ENCODE data around the gene TMEM9. TPM values are rescaled to one million over a fixed set of nuclear protein-coding genes. Genes with fewer than 3 reads are reported as not detected.
A peak's percentile ranks its signal among the peaks of the same experiment; 100 is the strongest.

TMEM9 gene
- total RNA-seq, 3 donors from 2014 or later (not counting 1 experiment from before 2014, with no cell fraction given) = 16.2 to 18.1 (median 16.9) TPM

DNA sequence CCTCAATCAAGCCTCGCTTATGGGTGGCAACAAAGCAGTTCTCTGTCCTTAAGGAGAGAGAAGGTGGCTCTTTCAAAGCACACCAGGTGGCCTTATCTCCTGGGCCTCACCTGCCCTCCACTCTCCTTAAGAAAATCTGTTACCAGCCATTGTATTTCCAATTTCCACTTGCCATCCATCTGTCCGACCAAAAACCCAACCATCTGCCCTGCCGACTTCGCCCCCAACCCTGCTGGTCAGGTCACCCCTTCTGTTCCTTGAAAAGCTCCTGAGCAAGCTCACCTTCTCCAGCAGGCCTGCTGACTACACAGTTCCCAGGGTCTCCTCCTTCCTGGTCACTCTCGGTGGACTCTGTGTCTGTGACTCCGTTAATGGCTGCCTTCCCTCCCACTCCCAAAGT, 35.7 kb upstream of the TMEM9 start:
- H3K9me3 Mint-ChIP-seq = no peaks in the 10 kb centered on the region
- ATAC-seq = no peak

DNA sequence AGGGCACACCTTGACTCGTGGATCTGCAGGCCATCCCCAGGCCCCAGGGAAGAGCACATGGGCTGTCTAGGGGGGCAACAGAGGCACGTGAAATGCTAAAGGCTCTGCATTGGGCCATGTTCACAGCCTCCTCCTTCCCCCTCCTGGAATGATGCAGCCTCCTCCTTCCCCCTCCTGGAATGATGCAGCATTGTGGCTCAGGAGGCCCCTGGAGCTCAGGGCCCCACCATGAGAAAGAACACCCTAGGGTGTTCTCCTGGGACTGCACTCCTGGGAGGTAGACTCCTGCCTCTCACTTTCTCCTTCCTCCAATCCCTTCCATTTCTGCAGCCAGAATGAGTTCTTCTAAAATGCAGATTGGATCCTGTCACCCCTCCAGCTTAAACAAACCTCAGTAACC, 34.8 kb upstream of the TMEM9 start:
- Histone ChIP-seq H3K4me3 (ENCODE audit: low read length) (no peak overlapping the region), H3K9me3 (ENCODE audit: control insufficient read depth, insufficient read depth, low read length) (no peaks in the 10 kb centered on the region), H3K27me3 (ENCODE audit: control insufficient read depth, insufficient read depth, low read length) (no peaks in the 10 kb centered on the region), H3K4me1 (ENCODE audit: control insufficient read depth, insufficient read depth, low read length) (no peaks in the 10 kb centered on the region), H3K36me3 (ENCODE audit: control insufficient read depth, insufficient read depth, low read length) (no peaks in the 10 kb centered on the region), H3K27ac (ENCODE audit: low read length) (no peak overlapping the region)
- Mint-ChIP-seq H3K9me3 (no peaks in the 10 kb centered on the region), H3K27me3 (ENCODE audit: low read depth in 2 of 2) (peaks cover 7 to 17% of the 10 kb centered on the region in 2 donors), H3K36me3 (no peaks in the 10 kb centered on the region), H3K4me1 (no peaks in the 10 kb centered on the region), H3K4me3 (no peak overlapping the region), H3K27ac (no peak overlapping the region)
- no peak for ATAC-seq
- intact Hi-C loops (cut with micrococcal nuclease) = no loop called here
- DNase-seq = no peak
- TF ChIP-seq, protein P1, sequence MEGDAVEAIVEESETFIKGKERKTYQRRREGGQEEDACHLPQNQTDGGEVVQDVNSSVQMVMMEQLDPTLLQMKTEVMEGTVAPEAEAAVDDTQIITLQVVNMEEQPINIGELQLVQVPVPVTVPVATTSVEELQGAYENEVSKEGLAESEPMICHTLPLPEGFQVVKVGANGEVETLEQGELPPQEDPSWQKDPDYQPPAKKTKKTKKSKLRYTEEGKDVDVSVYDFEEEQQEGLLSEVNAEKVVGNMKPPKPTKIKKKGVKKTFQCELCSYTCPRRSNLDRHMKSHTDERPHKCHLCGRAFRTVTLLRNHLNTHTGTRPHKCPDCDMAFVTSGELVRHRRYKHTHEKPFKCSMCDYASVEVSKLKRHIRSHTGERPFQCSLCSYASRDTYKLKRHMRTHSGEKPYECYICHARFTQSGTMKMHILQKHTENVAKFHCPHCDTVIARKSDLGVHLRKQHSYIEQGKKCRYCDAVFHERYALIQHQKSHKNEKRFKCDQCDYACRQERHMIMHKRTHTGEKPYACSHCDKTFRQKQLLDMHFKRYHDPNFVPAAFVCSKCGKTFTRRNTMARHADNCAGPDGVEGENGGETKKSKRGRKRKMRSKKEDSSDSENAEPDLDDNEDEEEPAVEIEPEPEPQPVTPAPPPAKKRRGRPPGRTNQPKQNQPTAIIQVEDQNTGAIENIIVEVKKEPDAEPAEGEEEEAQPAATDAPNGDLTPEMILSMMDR (IDR thresholded peaks at IDR 0.05) = no peak
- 64% methylated on average over 2 of the region's 2 CpGs for WGBS (ENCODE audit: insufficient coverage)

More for the DNA sequence above, 35.7 kb upstream of the TMEM9 start:
- Mint-ChIP-seq H3K4me3 (no peak overlapping the region), H3K36me3 (no peaks in the 10 kb centered on the region), H3K4me1 (no peaks in the 10 kb centered on the region), H3K27ac (no peak overlapping the region), H3K27me3 (ENCODE audit: low read depth in 2 of 2) (peaks cover 7 to 13% of the 10 kb centered on the region in 2 donors)
- Histone ChIP-seq H3K9me3 (ENCODE audit: control insufficient read depth, insufficient read depth, low read length) (no peaks in the 10 kb centered on the region), H3K27me3 (ENCODE audit: control insufficient read depth, insufficient read depth, low read length) (no peaks in the 10 kb centered on the region), H3K36me3 (ENCODE audit: control insufficient read depth, insufficient read depth, low read length) (no peaks in the 10 kb centered on the region), H3K4me3 (ENCODE audit: low read length) (no peak overlapping the region), H3K27ac (ENCODE audit: low read length) (no peak overlapping the region), H3K4me1 (ENCODE audit: control insufficient read depth, insufficient read depth, low read length) (no peaks in the 10 kb centered on the region)
- no peak for DNase-seq
- 78% methylated on average over 6 of the region's 6 CpGs for WGBS (ENCODE audit: insufficient coverage)
- intact Hi-C loops (cut with micrococcal nuclease) = no loop called here
- TF ChIP-seq, protein P1 (IDR thresholded peaks at IDR 0.05) = no peak

DNA sequence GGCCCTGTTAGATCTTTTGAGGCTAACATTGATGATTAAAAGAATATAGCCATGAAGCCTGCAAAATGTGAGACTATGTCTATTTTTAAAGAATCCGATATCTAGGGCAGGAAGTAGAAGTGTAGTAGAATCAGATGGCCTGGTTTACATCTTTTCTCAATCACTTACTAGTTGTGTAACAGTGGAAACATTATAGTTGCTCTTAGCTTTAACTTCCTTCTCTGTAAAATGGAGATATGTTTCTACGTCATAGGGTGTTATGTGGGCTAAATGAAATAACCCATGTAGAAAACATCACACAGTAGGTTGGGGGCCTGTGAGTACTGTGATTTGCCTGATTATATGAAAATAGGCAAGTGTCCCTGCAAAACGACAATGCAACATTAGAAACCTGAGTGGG, 31.9 kb upstream of the TMEM9 start:
- Histone ChIP-seq H3K9me3 (ENCODE audit: control insufficient read depth, insufficient read depth, low read length) (no peaks in the 10 kb centered on the region), H3K4me3 (ENCODE audit: low read length) (no peak overlapping the region), H3K36me3 (ENCODE audit: control insufficient read depth, insufficient read depth, low read length) (no peaks in the 10 kb centered on the region), H3K27me3 (ENCODE audit: control insufficient read depth, insufficient read depth, low read length) (no peaks in the 10 kb centered on the region), H3K27ac (ENCODE audit: low read length) (no peak overlapping the region), H3K4me1 (ENCODE audit: control insufficient read depth, insufficient read depth, low read length) (no peaks in the 10 kb centered on the region)
- Mint-ChIP-seq H3K27ac (no peak overlapping the region), H3K36me3 (no peaks in the 10 kb centered on the region), H3K4me1 (no peaks in the 10 kb centered on the region), H3K4me3 (no peak overlapping the region), H3K27me3 (ENCODE audit: low read depth in 2 of 2) (peaks cover 7 to 23% of the 10 kb centered on the region in 2 donors), H3K9me3 (no peaks in the 10 kb centered on the region)
- WGBS (ENCODE audit: insufficient coverage) = 58% methylated on average over 2 of the region's 3 CpGs
- ATAC-seq (peak in 1 of 3 donors; percentile 57), DNase-seq (no peak)
- TF ChIP-seq, protein P1 (IDR thresholded peaks at IDR 0.05) = no peak
- intact Hi-C loops (cut with micrococcal nuclease) = no loop called here

DNA sequence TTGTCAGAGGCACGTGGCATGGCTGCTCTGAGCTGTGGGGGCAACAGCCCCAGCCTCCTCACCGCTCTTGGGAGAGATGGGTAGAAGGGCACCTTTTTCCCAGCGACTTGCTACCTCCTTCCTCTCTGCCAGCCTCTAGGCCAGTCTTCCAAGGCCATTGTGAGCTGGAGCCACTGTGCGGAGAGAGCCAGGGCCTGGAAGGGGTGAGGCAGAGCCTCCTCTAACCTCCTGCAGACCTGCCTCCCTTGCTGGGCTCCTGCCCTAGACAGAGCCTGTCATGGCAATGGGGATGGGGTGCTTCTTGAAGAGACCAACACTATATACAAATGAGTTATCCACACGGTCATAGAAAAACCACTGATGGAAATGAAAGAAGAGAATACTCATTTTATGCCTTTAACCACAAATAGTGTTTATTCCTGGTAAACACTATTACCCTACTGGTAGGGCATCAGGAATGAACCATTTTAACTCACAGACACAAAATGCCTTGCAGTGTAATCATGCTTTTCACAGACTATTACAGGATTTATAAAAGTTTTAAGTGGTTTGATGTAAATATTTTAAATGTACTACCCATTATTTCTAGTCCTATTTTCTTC, 31.4 kb upstream of the TMEM9 start:
- Histone ChIP-seq H3K4me1 (ENCODE audit: control insufficient read depth, insufficient read depth, low read length) (no peaks in the 10 kb centered on the region), H3K27ac (ENCODE audit: low read length) (no peak overlapping the region), H3K9me3 (ENCODE audit: control insufficient read depth, insufficient read depth, low read length) (no peaks in the 10 kb centered on the region), H3K27me3 (ENCODE audit: control insufficient read depth, insufficient read depth, low read length) (no peaks in the 10 kb centered on the region), H3K4me3 (ENCODE audit: low read length) (no peak overlapping the region), H3K36me3 (ENCODE audit: control insufficient read depth, insufficient read depth, low read length) (no peaks in the 10 kb centered on the region)
- 96% methylated on average over 3 of the region's 5 CpGs for WGBS (ENCODE audit: insufficient coverage)
- Mint-ChIP-seq H3K27me3 (ENCODE audit: low read depth in 2 of 2) (peaks cover 7 to 21% of the 10 kb centered on the region in 2 donors), H3K4me1 (no peaks in the 10 kb centered on the region), H3K36me3 (no peaks in the 10 kb centered on the region), H3K9me3 (no peaks in the 10 kb centered on the region), H3K4me3 (no peak overlapping the region), H3K27ac (no peak overlapping the region)
- ATAC-seq (no peak), DNase-seq (no peak)
- intact Hi-C loops (cut with micrococcal nuclease) = no loop called here
- TF ChIP-seq, protein P1 (IDR thresholded peaks at IDR 0.05) = no peak

Data from natural killer cell (primary cell).